ENCODE data around the gene GRAP. TPM values are rescaled to one million over a fixed set of nuclear protein-coding genes. Genes with fewer than 3 reads are reported as not detected.
A peak's percentile ranks its signal among the peaks of the same experiment; 100 is the strongest.

The GRAP gene
- total and polyA plus RNA-seq, 5 donors, result 2.3 to 4.1 (median 3.2) TPM

- no peak overlapping the region for H3K4me3 ChIP-seq (ENCODE audit: low read length)
- peak in 1 of 3 donors; percentile 46 for DNase-seq
- H3K27ac ChIP-seq (ENCODE audit: low read length), result peak overlapping the region; percentile 24
- H3K27me3 ChIP-seq (ENCODE audit: control insufficient read depth, insufficient read depth), result no peaks in the 10 kb centered on the region
- intact Hi-C loops (cut with DNase I), result no loop called here
- ATAC-seq, result no peak
- no peaks in the 10 kb centered on the region for H3K9me3 ChIP-seq (ENCODE audit: control insufficient read depth, low read length)
- 95% methylated on average over 8 of the region's 8 CpGs for WGBS
- no peaks in the 10 kb centered on the region for H3K4me1 ChIP-seq (ENCODE audit: control insufficient read depth, insufficient read depth, low read length)
Observed at GRCh38 chr17:18999394-18999793, 47.4 kb downstream of the GRAP start.

GRCh38 chr17:18997650-18998196 lies 49.0 kb downstream of the GRAP start:
- WGBS, result 51% methylated on average over 6 of the region's 6 CpGs
- DNase-seq (peak in 2 of 3 donors; percentile 49 to 60), ATAC-seq (peak; percentile 64 to 70)
- Histone ChIP-seq H3K4me1 (ENCODE audit: control insufficient read depth, insufficient read depth, low read length) (no peaks in the 10 kb centered on the region), H3K27ac (ENCODE audit: low read length) (peak overlapping the region; percentile 37), H3K4me3 (ENCODE audit: low read length) (no peak overlapping the region), H3K27me3 (ENCODE audit: control insufficient read depth, insufficient read depth) (no peaks in the 10 kb centered on the region), H3K9me3 (ENCODE audit: control insufficient read depth, low read length) (no peaks in the 10 kb centered on the region)
- intact Hi-C loops (cut with DNase I), result no loop called here

GRCh38 chr17:18996458-18996857 lies 50.3 kb downstream of the GRAP start:
- Histone ChIP-seq H3K27me3 (ENCODE audit: control insufficient read depth, insufficient read depth) (no peaks in the 10 kb centered on the region), H3K4me3 (ENCODE audit: low read length) (no peak overlapping the region), H3K27ac (ENCODE audit: low read length) (peak overlapping the region; percentile 19), H3K4me1 (ENCODE audit: control insufficient read depth, insufficient read depth, low read length) (no peaks in the 10 kb centered on the region), H3K9me3 (ENCODE audit: control insufficient read depth, low read length) (no peaks in the 10 kb centered on the region)
- intact Hi-C loops (cut with DNase I), result no loop called here
- 68% methylated on average over 2 of the region's 2 CpGs for WGBS
- ATAC-seq (no peak), DNase-seq (peak in 2 of 3 donors; percentile 50 to 61)

GRCh38 chr17:18995220-18995619 lies 51.5 kb downstream of the GRAP start:
- H3K4me1 ChIP-seq (ENCODE audit: control insufficient read depth, insufficient read depth, low read length), result no peaks in the 10 kb centered on the region
- H3K9me3 ChIP-seq (ENCODE audit: control insufficient read depth, low read length), result no peaks in the 10 kb centered on the region
- ATAC-seq (no peak), DNase-seq (no peak)
- no peak overlapping the region for H3K27ac ChIP-seq (ENCODE audit: low read length)
- H3K27me3 ChIP-seq (ENCODE audit: control insufficient read depth, insufficient read depth), result no peaks in the 10 kb centered on the region
- H3K4me3 ChIP-seq (ENCODE audit: low read length), result no peak overlapping the region
- intact Hi-C loops (cut with DNase I), result no loop called here
- 94% methylated on average over 3 of the region's 3 CpGs for WGBS

- intact Hi-C loops (cut with DNase I), result no loop called here
- 28% methylated on average over 1 of the region's 1 CpG for WGBS
Observed at GRCh38 chr17:18994631-18995030, 52.1 kb downstream of the GRAP start.

GRCh38 chr17:18993905-18994526 lies 52.7 kb downstream of the GRAP start:
- 65% methylated on average over 16 of the region's 16 CpGs for WGBS
- peak overlapping the region; percentile 38 for H3K27ac ChIP-seq (ENCODE audit: low read length)
- H3K27me3 ChIP-seq (ENCODE audit: control insufficient read depth, insufficient read depth), result no peaks in the 10 kb centered on the region

More at GRCh38 chr17:18994631-18995030, 52.1 kb downstream of the GRAP start:
- DNase-seq (no peak), ATAC-seq (no peak)
- H3K9me3 ChIP-seq (ENCODE audit: control insufficient read depth, low read length), result no peaks in the 10 kb centered on the region
- H3K4me1 ChIP-seq (ENCODE audit: control insufficient read depth, insufficient read depth, low read length), result no peaks in the 10 kb centered on the region
- H3K27ac ChIP-seq (ENCODE audit: low read length), result peak overlapping the region; percentile 38
- no peaks in the 10 kb centered on the region for H3K27me3 ChIP-seq (ENCODE audit: control insufficient read depth, insufficient read depth)
- no peak overlapping the region for H3K4me3 ChIP-seq (ENCODE audit: low read length)

GRCh38 chr17:18992454-18993130 lies 54.2 kb downstream of the GRAP start:
- Histone ChIP-seq H3K27ac (ENCODE audit: low read length) (no peak overlapping the region), H3K4me3 (ENCODE audit: low read length) (no peak overlapping the region), H3K9me3 (ENCODE audit: control insufficient read depth, low read length) (no peaks in the 10 kb centered on the region), H3K4me1 (ENCODE audit: control insufficient read depth, insufficient read depth, low read length) (no peaks in the 10 kb centered on the region), H3K27me3 (ENCODE audit: control insufficient read depth, insufficient read depth) (no peaks in the 10 kb centered on the region)
- intact Hi-C loops (cut with DNase I), result no loop called here
- 79% methylated on average over 22 of the region's 22 CpGs for WGBS
- ATAC-seq (no peak), DNase-seq (peak in 2 of 3 donors; percentile 40 to 46)

More at GRCh38 chr17:18993905-18994526, 52.7 kb downstream of the GRAP start:
- peak in 2 of 3 donors; percentile 23 to 38 for DNase-seq
- ATAC-seq, result no peak
- Histone ChIP-seq H3K4me3 (ENCODE audit: low read length) (no peak overlapping the region), H3K4me1 (ENCODE audit: control insufficient read depth, insufficient read depth, low read length) (no peaks in the 10 kb centered on the region), H3K9me3 (ENCODE audit: control insufficient read depth, low read length) (no peaks in the 10 kb centered on the region)
- intact Hi-C loops (cut with DNase I), result no loop called here

GRCh38 chr17:18991531-18992315 lies 55.0 kb downstream of the GRAP start:
- Histone ChIP-seq H3K9me3 (ENCODE audit: control insufficient read depth, low read length) (no peaks in the 10 kb centered on the region), H3K4me3 (ENCODE audit: low read length) (no peak overlapping the region), H3K4me1 (ENCODE audit: control insufficient read depth, insufficient read depth, low read length) (no peaks in the 10 kb centered on the region), H3K27me3 (ENCODE audit: control insufficient read depth, insufficient read depth) (no peaks in the 10 kb centered on the region), H3K27ac (ENCODE audit: low read length) (no peak overlapping the region)
- DNase-seq (peak in 2 of 3 donors; percentile 42 to 48), ATAC-seq (no peak)
- intact Hi-C loops (cut with DNase I), result no loop called here
- 90% methylated on average over 20 of the region's 20 CpGs for WGBS

GRCh38 chr17:18990331-18990730 lies 56.4 kb downstream of the GRAP start:
- 82% methylated on average over 6 of the region's 6 CpGs for WGBS
- Histone ChIP-seq H3K4me1 (ENCODE audit: control insufficient read depth, insufficient read depth, low read length) (no peaks in the 10 kb centered on the region), H3K4me3 (ENCODE audit: low read length) (no peak overlapping the region), H3K27ac (ENCODE audit: low read length) (peak overlapping the region; percentile 4), H3K27me3 (ENCODE audit: control insufficient read depth, insufficient read depth) (no peaks in the 10 kb centered on the region), H3K9me3 (ENCODE audit: control insufficient read depth, low read length) (no peaks in the 10 kb centered on the region)
- peak in 2 of 3 donors; percentile 28 to 43 for DNase-seq
- ATAC-seq, result no peak
- intact Hi-C loops (cut with DNase I), result no loop called here

- intact Hi-C loops (cut with DNase I), result no loop called here
- Histone ChIP-seq H3K4me1 (ENCODE audit: control insufficient read depth, insufficient read depth, low read length) (no peaks in the 10 kb centered on the region), H3K27ac (ENCODE audit: low read length) (peak overlapping the region; percentile 57), H3K27me3 (ENCODE audit: control insufficient read depth, insufficient read depth) (no peaks in the 10 kb centered on the region), H3K4me3 (ENCODE audit: low read length) (no peak overlapping the region), H3K9me3 (ENCODE audit: control insufficient read depth, low read length) (no peaks in the 10 kb centered on the region)
- ATAC-seq (peak; percentile 8 to 14), DNase-seq (peak in 2 of 3 donors; percentile 58 to 63)
- 67% methylated on average over 9 of the region's 9 CpGs for WGBS
Observed at GRCh38 chr17:18988546-18989173, 58.1 kb downstream of the GRAP start.

Data from right cardiac atrium (tissue), 5 donors.